C4-2B (cell line): ENCODE measurements around the gene FGF22.
"Not testable (repeated sequence)": the region's sequence is repeated elsewhere in the genome, so short reads cannot be mapped to it uniquely, and the experiment has no call there.

Experiments used
- CTCF ChIP-seq: fragments of 450-650 bp; conservative IDR thresholded peaks from 2 replicates; pipeline ENCODE4 v1.5.1; 2017; ENCODE audit warnings: mild to moderate bottlenecking
- ZFX ChIP-seq: fragments of 450-650 bp; IDR thresholded peaks from 2 replicates; pipeline ENCODE4 v1.6.1; 2017

GRCh38 chr19:666985-667573 is 27.4 kb downstream of the FGF22 start:
- not testable (repeated sequence) for TF ChIP-seq CTCF, ZFX
